ENCODE measurements around the gene KRT4. TPM values are rescaled to one million over a fixed set of nuclear protein-coding genes. Genes with fewer than 3 reads are reported as not detected.
A peak's percentile ranks its signal among the peaks of the same experiment; 100 is the strongest.

The KRT4 gene
- total RNA-seq, 1 experiment from 2014 or later: not detected

DNA sequence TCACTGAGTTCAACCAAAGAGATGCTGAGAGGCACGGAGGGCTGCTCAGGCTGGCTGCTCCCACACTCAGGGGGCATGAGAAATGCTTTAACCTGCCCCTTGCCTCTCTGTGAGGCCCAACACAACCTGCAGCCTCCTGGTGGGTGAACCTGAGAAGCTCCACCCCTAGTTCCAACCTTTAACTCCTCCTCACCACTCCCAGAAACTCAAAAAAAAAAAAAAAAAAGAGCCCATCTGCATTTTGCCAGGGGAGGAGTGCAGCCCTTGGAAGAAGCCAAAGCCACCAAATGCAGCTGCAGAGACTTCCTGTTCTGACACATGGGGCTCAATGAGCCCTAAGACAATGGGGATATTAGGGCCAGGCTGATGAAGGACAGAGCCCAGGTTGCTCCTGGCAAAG lies 8.9 kb downstream of the KRT4 start:
- Histone ChIP-seq H3K9me3 (ENCODE audit: control insufficient read depth, low read depth, low read length) (no peaks in the 10 kb centered on the region), H3K23ac (ENCODE audit: insufficient read length, low read depth, low read length) (no peak overlapping the region), H2AFZ (ENCODE audit: low read length) (no peak overlapping the region), H3T11ph (ENCODE audit: low read length) (no peak overlapping the region), H3K27ac (ENCODE audit: insufficient read length, low read depth, low read length) (no peak overlapping the region), H3K79me1 (ENCODE audit: insufficient read depth, low read depth, low read length, poor library complexity, severe bottlenecking) (no peaks in the 10 kb centered on the region), H3K27me3 (ENCODE audit: insufficient read depth, low read length) (no peaks in the 10 kb centered on the region), H3K4me2 (ENCODE audit: insufficient read depth, insufficient read length, low read length) (no peak overlapping the region), H2BK5ac (ENCODE audit: insufficient read length, low read length) (no peak overlapping the region), H3K14ac (ENCODE audit: insufficient read depth, low read length) (no peak overlapping the region), H3K18ac (ENCODE audit: insufficient read length, low read depth, low read length) (no peak overlapping the region), H3K56ac (ENCODE audit: insufficient read length, low read depth, low read length) (no peak overlapping the region), H3K4me1 (ENCODE audit: insufficient read depth, low read length) (peaks cover 6% of the 10 kb centered on the region; the same call in 1 of the 2 replicates), H2BK120ac (ENCODE audit: low read depth, low read length, poor library complexity, severe bottlenecking) (no peak overlapping the region), H2BK15ac (ENCODE audit: low read depth, low read length) (no peak overlapping the region), H3K23me2 (ENCODE audit: insufficient read length, low read depth, low read length, poor library complexity, severe bottlenecking) (no peaks in the 10 kb centered on the region), H3K79me2 (ENCODE audit: insufficient read depth, low read length) (no peaks in the 10 kb centered on the region), H2AK5ac (ENCODE audit: insufficient read length, low read length) (no peak overlapping the region), H4K91ac (ENCODE audit: insufficient read length, low read depth, low read length) (no peak overlapping the region), H2BK12ac (ENCODE audit: insufficient read length, low read depth, low read length) (no peak overlapping the region), H3K4ac (ENCODE audit: low read depth, low read length) (no peak overlapping the region), H4K5ac (ENCODE audit: insufficient read length, low read depth, low read length) (no peak overlapping the region), H3K9ac (ENCODE audit: extremely low read depth, insufficient read length, low read length) (no peak overlapping the region), H2BK20ac (ENCODE audit: low read depth, low read length, poor library complexity, severe bottlenecking) (no peak overlapping the region), H4K20me1 (ENCODE audit: control insufficient read depth, insufficient read depth, insufficient read length) (peaks cover under 1% of the 10 kb centered on the region), H4K8ac (replicated peaks; ENCODE audit: insufficient read length, low read depth, low read length) (no peak overlapping the region)
- DNase-seq: peak; percentile 85
- H3K9me3 Mint-ChIP-seq: no peaks in the 10 kb centered on the region
- TF ChIP-seq, protein P1, sequence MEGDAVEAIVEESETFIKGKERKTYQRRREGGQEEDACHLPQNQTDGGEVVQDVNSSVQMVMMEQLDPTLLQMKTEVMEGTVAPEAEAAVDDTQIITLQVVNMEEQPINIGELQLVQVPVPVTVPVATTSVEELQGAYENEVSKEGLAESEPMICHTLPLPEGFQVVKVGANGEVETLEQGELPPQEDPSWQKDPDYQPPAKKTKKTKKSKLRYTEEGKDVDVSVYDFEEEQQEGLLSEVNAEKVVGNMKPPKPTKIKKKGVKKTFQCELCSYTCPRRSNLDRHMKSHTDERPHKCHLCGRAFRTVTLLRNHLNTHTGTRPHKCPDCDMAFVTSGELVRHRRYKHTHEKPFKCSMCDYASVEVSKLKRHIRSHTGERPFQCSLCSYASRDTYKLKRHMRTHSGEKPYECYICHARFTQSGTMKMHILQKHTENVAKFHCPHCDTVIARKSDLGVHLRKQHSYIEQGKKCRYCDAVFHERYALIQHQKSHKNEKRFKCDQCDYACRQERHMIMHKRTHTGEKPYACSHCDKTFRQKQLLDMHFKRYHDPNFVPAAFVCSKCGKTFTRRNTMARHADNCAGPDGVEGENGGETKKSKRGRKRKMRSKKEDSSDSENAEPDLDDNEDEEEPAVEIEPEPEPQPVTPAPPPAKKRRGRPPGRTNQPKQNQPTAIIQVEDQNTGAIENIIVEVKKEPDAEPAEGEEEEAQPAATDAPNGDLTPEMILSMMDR (conservative IDR thresholded peaks at IDR 0.05): no peak
- H3K4me3 Mint-ChIP-seq: no peak overlapping the region
- H3K27ac Mint-ChIP-seq: peak overlapping the region in 1 of 3 experiments; percentile 10; a peak in 1 of 7 replicates
- no peaks in the 10 kb centered on the region for H3K36me3 Mint-ChIP-seq (ENCODE audit: insufficient read depth in 1 of 3, low read depth in 3 of 3)
- peaks cover 34% of the 10 kb centered on the region in 2 experiments for H3K4me1 Mint-ChIP-seq
- peaks cover 10% of the 10 kb centered on the region for H3K27me3 Mint-ChIP-seq (ENCODE audit: low read depth)
- WGBS (ENCODE audit: extremely low coverage, insufficient read length, low lambda C conversion rate): no CpG with 5 or more reads among the region's 1 CpG

Data from H9 (cell line).